C4-2B (cell line): ENCODE results near the gene CORIN.

Experiments used
- CTCF ChIP-seq: fragments of 450-650 bp; conservative IDR thresholded peaks from 2 replicates; pipeline ENCODE4 v1.5.1; 2017; ENCODE audit warnings: mild to moderate bottlenecking
- ZFX ChIP-seq: fragments of 450-650 bp; IDR thresholded peaks from 2 replicates; pipeline ENCODE4 v1.6.1; 2017

- peak; percentile 79 for TF ChIP-seq CTCF
- TF ChIP-seq ZFX: no peak
Observed at GRCh38 chr4:47836641-47837093, 1.2 kb downstream of the CORIN start.
